Measurements from ENCODE around the gene IGFLR1.

Gene IGFLR1

DNA sequence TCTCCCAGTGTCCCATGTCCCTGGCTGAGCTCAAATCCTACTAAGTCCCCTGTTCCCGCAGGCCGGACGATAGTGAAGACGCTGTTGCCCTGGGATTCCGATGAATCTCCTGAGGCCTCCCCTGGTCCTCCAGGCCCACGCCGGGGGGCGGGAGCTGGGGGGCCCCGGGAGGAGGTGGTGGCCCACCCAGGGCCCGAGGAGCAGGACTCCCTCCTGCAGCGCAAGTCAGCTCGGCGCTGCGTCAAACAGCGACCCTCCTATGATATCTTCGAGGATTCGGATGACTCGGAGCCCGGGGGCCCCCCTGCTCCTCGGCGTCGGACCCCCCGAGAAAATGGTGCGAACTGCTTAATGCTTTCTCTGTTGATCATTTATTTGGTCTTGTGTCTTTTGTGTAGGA lies 18.6 kb downstream of the IGFLR1 start:
- DNase-seq = no peak

DNA sequence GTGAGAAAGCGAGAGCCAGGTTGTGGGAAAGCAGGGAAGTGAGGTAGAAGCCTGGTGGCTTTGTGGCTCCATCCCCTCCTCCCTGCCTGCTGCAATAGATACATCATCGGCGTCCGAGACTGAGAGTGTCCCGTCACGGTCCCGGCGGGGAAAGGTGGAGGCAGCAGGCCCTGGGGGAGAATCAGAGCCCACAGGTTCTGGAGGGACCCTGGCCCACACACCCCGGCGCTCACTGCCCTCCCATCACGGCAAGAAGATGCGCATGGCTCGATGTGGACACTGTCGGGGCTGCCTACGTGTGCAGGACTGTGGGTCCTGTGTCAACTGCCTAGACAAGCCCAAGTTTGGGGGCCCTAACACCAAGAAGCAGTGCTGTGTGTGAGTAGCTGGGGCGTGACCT lies 19.4 kb downstream of the IGFLR1 start:
- no peak for DNase-seq

DNA sequence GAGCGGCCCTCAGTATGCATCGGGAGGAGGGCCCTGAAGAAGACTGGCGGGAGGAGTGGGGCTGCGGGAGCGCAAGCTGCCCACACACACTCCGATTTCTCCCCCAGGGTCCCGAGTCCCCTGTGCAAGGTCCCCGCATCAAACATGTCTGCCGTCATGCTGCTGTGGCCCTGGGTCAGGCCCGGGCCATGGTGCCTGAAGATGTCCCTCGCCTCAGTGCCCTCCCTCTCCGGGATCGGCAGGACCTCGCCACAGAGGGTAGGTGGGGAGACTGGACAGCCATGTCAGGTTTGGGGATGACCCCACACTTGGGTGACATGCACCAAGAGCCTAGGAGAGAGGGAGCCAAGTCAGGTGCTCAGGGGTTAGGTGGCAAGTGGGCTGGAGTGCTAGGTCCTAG lies 19.8 kb downstream of the IGFLR1 start:
- no peak for DNase-seq

DNA sequence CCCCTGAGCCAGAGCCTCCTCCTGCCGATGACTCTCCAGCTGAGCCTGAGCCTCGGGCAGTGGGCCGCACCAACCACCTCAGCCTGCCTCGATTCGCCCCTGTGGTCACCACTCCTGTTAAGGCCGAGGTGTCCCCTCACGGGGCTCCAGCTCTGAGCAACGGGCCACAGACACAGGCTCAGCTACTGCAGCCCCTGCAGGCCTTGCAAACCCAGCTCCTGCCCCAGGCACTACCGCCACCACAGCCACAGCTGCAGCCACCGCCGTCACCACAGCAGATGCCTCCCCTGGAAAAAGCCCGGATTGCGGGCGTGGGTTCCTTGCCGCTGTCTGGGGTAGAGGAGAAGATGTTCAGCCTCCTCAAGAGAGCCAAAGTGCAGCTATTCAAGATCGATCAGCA lies 20.9 kb downstream of the IGFLR1 start:
- no peak for DNase-seq

DNA sequence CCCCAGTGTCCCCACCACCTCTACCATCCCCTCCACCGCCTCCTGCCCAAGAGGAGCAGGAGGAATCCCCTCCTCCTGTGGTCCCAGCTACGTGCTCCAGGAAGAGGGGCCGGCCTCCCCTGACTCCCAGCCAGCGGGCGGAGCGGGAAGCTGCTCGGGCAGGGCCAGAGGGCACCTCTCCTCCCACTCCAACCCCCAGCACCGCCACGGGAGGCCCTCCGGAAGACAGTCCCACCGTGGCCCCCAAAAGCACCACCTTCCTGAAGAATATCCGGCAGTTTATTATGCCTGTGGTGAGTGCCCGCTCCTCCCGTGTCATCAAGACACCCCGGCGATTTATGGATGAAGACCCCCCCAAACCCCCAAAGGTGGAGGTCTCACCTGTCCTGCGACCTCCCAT lies 21.6 kb downstream of the IGFLR1 start:
- DNase-seq = no peak

DNA sequence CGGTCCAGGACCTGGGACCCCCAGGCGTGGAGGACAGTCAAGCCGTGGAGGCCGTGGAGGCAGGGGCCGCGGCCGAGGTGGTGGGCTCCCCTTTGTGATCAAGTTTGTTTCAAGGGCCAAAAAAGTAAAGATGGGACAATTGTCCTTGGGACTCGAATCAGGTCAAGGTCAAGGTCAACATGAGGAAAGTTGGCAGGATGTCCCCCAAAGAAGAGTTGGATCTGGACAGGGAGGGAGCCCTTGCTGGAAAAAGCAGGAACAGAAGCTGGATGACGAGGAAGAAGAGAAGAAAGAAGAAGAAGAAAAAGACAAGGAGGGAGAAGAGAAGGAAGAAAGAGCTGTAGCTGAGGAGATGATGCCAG lies 22.1 kb downstream of the IGFLR1 start:
- DNase-seq = no peak

DNA sequence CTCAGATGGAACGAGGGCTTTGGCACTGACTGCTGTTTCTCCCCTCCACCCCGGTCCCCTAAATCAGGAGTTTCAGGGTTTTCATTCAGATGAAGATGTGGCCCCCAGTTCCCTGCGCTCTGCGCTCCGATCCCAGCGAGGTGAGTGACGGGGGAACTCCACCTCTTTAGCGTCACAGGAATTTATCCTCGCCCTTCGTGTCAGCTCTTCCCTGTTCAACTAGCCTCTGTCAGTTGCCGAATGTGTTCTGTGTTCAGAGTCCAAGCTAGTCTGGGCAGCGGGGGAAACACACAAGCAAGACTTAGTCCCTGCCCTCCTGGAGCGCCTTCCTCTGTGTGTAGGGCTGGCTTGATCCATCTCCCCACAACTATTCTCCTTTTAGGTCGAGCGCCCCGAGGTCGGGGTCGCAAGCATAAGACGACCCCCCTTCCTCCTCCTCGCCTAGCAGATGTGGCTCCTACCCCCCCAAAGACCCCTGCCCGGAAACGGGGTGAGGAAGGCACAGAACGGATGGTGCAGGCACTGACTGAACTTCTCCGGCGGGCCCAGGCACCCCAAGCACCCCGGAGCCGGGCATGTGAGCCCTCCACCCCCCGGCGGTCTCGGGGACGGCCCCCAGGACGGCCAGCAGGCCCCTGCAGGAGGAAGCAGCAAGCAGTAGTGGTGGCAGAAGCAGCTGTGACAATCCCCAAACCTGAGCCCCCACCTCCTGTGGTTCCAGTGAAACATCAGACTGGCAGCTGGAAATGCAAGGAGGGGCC lies 22.7 kb downstream of the IGFLR1 start:
- no peak for DNase-seq

DNA sequence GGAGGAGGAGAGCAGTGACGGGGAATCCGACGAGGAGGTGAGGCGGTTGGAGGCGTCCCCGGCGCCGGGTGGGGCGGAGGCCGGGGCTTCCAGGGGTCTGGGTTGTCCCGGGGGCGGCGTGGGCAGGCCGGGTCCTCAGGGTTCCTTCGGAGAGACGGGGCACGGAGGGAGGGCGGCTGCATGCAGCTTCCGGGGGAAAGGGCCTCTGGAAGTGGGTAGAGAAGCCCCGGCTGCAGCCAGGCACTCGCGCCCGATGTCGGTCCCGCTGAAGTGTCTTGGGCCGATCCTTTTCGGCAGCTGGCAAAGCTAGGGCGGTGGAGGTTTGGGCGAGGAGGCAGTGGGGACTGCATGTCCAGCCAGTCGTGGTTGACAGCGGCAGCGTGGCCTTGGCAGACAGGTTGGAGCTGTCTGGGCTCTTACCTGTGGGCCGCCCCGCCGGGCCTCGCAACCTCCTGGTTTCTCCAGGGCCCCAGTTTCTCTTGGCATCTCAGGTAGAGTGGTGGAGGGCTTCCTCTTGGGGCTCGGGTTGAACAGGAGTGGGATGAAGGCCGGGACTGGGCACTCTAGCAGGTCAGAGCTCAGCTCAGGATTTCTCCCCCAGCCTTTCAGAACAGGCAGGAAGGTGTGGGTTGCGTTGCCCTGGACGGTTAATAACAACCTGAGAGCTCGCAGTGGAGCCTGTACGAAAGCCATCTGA lies 23.8 kb downstream of the IGFLR1 start:
- DNase-seq = peak; percentile 29 to 58 (median 29)

DNA sequence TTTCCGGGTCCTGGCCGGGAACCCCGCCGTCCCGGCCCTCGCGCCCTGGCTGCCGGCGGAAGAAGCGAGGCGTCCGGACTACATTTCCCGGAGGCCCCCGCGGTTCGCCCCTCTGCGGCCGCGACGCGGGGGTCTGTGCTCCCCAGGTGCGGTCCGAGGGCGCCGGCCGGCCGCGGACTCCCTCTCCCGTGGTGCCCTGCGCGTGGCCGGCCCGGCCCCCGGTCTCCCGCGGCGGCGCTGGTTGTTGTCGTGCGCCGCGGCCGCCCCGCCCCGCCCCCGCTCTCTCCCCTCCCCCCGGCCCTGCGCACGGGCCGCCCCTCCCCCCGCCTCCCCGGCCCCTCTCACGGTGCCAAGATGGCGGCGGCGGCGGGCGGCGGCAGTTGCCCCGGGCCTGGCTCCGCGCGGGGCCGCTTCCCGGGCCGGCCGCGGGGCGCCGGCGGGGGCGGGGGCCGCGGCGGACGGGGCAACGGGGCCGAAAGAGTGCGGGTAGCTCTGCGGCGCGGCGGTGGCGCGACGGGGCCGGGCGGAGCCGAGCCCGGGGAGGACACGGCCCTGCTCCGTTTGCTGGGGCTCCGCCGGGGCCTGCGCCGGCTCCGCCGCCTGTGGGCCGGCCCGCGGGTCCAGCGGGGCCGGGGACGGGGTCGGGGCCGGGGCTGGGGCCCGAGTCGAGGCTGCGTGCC lies 24.4 kb downstream of the IGFLR1 start, which contains the start of gene KMT2B:
TSS of gene KMT2B (plus strand) at position 339 of the 680 bp plus-strand sequence. CDS start at position 355, 16 bp downstream.
- DNase-seq = peak in 1 of 3 donors; percentile 94

DNA sequence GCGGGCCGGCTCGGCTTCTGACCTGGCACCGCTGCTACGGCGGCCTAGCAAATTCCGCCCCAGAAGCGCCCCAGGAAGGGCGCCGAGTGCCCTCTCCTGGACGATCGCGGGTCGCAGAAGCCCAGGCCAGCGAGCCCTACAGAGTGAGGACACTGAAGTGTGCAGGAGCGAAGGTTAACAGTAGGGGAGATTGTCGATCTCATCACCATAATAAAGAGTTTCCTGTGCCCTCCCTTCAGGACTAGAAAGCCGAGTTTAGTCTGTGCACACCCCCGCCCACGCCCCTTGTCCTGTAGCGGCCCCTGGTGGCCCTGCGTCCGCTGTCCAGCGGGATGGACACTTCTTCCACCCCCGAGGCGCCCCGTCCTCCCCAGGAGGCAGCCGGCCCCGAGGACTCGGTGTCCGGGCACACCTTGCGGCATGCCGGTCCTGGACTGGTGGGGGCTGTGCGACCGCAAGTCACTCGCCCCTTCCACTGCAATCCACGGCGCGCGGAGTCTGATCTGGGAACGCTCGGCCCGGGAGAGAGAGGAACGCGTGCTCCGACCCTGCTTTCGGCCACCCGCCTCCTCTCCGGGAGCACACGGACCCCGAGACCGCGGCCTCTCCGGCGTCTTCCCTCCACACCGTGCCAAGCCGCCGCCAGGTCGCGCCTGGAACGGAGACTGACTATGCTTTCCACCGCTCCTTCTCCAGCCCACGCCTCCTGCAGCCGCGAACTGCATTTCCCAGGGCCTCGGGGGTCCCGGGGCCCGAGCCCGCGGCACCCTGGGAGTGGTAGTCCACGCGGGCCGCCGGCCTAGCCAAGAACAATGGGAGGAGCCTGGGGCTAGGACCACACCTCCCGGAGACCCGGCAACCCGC lies 25.2 kb downstream of the IGFLR1 start:
- DNase-seq = peak; percentile 94 to 97 (median 96)

DNA sequence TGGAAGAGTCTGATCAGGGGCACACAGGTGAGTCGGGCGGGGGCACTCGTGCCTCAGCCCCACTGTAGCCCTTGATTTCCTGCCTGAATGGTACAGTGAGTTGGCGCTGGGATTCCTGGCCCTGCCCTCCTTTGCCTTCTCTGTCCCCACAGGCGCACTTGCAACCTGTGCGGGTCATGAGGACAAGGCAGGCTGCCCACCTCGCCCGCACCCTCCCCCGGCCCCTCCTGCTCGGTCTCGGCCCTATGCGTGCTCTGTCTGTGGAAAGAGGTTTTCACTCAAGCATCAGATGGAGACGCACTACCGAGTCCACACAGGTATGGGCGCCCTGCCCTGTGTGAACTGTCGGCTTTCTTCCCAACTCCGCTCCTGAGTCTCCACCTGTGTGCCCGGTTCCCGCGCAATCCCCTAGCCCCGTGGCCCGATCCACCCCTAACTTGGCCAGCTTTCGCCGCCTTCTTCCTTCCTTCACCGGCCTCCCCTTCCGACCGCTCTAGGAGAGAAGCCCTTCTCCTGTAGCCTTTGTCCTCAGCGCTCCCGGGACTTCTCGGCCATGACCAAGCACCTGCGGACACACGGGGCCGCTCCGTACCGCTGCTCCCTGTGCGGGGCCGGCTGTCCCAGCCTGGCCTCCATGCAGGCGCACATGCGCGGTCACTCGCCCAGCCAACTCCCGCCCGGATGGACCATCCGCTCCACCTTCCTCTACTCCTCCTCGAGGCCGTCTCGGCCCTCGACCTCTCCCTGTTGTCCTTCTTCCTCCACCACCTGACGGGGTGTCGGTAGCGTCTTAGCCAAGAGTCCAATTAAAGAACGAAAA lies 26.1 kb downstream of the IGFLR1 start:
- no peak for DNase-seq

DNA sequence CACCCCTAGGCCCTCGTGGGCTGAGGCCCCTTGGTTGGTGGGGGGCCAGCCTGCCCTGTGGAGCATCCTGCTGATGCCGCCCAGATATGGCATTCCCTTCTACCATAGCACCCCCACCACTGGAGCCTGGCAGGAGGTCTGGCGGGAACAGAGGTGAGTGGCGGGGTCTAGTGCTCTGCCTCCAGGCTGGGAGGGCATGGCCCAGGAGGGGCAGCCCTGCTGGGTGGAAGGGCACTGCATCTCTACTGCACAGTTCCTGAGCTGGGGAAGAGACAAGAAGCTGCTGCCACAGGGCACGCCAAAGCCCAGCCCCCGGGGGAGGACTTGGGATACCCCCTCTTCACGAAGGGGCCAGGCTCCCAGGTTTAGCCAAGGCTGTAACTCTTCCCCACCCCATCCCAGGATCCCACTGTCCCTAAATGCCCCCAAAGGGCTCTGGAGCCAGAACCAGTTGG lies 26.9 kb downstream of the IGFLR1 start:
- no peak for DNase-seq

DNA sequence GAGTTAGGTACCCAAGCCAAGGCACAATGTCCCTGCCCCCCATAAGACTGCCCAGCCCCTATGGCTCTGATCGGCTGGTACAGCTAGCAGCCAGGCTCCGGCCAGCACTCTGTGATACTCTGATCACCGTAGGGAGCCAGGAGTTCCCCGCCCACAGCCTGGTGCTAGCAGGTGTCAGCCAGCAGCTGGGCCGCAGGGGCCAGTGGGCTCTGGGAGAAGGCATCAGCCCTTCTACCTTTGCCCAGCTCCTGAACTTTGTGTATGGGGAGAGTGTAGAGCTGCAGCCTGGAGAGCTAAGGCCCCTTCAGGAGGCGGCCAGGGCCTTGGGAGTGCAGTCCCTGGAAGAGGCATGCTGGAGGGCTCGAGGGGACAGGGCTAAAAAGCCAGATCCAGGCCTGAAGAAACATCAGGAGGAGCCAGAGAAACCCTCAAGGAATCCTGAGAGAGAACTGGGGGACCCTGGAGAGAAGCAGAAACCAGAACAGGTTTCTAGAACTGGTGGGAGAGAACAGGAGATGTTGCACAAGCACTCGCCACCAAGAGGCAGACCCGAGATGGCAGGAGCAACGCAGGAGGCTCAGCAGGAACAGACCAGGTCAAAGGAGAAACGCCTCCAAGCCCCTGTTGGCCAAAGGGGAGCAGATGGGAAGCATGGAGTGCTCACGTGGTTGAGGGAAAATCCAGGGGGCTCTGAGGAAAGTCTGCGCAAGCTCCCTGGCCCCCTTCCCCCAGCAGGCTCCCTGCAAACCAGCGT lies 27.5 kb downstream of the IGFLR1 start:
- no peak for DNase-seq

DNA sequence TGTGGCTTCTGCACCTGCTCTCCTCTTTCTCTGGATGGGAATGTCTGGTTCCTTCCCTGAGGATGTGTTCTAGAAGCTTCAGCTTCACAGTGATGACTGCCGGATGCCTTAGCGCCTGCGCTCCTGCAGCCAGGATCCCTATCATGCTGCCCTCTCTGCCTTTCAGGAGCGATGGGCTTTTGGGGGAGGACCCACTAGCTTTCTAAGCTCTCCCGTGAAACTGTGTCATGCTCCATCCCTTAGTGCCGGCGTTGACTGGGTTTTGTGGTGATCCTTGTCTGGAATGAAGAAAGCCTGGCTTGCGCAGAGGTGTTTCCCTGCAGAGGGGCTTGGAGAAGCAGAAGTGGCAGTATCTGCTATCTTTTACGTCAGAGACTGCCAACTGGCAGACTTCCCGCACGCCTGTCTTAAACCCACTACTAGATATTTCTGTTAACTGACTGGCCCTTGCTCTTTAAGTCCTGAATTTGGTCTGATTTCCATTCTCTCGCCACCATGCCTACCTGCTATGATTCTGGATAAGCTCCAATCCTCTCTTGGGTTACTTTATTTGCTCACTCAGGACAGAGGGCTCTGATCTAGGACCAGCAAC lies 28.3 kb downstream of the IGFLR1 start:
- no peak for DNase-seq

DNA sequence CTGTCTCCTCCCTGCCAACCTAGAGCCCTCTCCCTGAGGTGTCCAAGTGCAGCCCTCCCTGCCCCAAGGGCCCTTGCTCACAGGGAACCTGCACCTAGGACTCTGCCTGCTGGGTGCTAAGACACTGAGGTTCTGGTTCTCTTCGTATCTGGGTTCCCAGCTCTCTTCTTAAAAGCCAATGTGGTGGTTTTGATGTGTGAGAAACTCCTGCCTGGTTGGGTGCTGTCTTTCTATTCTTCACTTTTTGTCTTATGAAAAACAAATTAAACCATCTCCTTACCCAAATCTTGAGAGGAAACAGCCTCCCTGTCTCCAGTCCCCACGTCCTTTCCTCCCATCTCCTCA lies 28.8 kb downstream of the IGFLR1 start:
- no peak for DNase-seq

DNA sequence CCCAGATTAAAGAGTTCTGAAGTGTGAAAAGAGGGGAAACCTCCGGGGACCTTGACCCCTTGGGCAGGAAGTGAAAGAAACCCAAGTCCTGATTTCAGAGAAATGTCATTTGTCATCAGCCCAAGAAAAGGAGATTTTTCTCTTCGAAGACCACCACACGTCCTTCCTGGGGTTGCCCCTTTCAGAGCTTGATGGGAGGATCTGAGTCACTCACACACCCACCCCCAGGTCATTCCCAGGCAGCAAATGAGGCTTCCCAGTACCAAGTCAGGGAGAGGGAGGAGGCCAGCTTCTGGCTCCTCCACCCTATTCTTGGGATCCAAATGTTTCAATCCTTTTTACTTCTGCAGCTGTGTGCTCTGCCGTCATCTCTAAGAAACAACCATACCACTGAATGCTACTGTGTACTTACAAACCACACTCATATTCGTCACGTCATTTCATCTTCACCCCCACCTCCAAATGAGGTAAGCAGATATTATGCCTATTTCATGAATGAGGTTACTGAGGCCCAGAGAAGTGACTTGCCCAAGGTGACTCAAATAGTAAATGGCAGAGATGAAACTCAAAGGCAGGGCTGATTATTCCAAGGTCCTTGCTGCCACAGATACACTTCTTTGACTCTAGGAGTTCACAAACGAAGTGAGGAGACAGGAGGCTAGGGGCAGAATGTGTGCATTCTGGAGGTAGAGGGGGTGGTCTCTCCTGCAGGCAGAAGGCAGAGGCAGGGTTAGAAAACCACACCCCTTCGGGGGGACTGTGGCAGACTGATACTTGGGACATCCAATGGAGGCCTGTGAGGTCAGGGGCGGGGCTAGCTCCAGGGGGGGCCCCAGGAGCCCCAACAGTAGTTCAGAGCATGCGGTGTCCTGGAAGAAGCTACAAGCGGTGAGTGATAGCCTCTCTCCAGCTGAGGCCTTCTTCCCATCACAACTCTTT lies 29.4 kb downstream of the IGFLR1 start:
- DNase-seq = peak in 2 of 3 donors; percentile 18 to 59

DNA sequence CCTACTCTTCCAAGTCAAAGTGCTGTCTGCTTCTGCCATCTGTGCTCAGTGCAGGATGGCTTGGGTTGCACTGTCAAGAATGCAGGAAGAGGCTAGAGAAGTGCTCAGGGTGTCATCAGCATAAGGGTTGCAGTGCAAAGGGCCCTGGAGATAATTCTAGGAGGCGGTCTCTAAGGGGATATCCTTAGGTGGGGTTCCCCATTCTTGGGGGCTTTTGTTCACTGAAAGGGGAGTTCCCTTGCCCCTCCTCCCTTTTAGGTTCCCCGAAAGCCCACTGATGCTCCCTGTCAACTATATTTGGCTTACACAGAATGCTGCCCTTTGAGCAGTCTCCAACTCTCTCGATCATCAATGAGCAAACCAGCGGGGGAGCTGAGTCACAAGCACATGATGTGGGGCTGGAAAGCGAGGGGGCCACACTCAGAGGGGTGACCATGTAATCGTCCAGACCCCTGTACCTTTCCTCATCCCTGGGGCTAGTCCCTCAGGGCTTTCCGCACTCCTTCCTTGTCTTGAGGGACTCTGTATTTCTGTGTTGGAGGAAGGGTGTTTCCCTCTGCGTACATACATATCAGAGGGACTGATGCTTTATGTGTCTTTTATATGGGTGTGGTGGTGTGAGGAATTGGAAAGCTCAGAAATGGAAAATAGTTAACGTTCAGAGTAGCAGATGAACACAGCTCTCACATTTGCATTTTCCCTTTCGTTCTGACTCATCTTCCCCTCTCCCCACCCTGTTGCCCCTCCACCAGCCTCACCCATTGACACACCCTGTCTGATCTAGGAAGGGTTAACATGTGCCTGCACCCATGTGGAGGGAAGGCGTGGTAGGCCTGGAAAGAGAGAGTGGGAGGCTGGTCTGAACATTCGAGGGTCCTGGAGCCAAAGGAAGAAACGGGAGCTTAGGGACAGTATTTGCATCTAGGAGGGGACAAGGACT lies 31.2 kb downstream of the IGFLR1 start:
- peak; percentile 36 to 63 (median 37) for DNase-seq

DNA sequence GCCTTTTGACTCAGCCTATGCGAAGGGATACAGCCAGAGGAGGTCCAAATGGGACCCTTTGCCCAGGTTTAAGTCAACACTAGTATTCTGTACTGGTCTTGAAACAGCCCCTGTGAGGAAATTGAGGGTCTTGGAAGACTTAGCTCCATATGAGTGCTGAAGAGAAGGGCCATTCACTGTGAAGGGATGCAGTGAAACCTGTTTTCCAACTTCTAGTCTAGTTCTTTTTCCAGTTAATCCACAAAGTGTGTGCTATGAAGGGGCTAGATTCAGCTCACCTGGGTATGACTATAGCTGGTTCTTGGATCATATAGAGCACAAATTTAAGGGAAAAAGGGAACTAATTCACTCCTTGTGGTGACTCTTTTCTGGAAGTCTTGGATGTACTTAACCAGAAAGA lies 33.9 kb downstream of the IGFLR1 start:
- no peak for DNase-seq
